ENCODE data around the gene TELO2.

Gene TELO2

DNA sequence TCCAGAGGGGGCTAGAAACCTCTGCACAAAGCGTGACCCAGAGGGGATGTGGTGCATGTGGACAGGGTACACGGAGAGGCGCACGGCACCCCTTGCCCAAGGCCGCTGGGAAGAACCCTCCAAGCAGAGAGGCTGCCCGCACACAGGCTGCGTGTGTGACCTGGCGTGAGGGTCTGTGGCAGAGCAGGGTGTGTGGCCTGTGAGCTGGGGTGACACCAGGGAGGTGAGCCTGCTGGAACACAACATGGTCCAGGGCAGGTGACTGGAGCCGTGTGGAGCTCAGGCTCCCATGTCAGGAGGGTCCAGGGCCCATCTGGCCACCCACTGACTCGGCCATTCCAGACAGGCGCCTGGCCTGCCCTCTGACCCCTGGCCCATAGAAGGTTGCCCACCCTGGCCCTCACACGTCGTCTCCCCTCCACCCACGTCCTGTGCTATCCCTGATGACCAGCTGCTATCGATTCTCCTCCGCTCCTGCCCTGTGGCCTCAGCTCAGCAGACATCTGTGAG, 25.5 kb downstream of the TELO2 start:
- DNase-seq (ENCODE audit: low read depth, low spot score), result no peak

DNA sequence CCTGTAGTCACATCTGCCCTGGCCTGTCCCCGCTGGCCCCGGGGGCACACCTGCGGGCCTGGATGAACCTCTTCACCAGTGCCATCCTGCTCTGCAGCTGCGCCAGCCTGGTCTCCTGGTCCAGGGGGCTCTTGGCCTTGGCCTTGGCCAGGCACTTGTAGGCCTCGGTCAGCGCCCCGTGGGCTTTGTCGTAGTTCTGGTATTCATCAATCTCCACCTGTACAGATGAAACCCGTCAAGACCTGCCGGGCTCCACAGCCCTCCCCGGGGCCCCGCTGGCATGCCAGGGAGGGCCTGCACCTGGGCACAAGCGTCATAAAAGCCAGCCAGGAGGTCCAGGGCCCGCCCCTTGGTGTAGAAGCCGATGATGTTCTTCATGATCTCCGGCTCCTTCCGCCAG, 26.7 kb downstream of the TELO2 start:
- DNase-seq (ENCODE audit: low read depth, low spot score), result no peak

GRCh38 chr16:1520461-1520860, 27.3 kb downstream of the TELO2 start:
- no peak for DNase-seq (ENCODE audit: low read depth, low spot score)

DNA sequence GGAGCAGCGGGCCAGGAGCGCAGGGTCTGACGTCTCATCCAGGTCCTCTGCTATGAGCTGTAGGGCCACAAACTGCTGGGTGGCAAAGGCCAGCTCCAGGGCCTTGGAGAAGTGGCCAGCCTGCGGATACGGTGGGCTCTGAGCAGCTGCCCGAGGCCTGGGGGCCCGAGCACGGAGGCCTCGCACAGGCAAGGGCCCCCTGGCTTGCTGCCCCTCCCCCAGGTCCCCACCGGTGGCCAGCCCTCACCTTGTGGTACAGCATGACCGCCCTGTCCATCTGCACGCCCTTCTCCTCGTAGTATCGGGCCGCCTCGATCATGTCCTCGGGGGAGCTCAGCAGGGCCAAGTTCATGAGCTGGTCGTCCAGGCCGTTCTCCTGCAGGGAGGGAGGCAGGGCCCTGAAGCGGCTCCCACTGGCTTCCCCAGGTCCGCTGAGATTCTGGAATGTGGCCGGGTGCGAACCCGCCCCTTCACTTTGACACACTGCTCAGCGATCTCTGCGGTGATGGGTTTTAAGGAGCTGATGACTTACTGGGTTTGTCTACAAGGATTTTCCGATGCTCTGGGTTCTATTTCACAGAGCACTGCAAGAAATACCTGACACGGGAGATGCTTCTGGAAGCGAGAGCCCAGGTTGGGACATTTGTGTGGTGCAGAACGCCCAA, 30.6 kb downstream of the TELO2 start:
- no peak for DNase-seq (ENCODE audit: low read depth, low spot score)

- DNase-seq (ENCODE audit: low read depth, low spot score), result no peak
These were observed 31.2 kb downstream of the TELO2 start for GRCh38 chr16:1524366-1524765.

DNA sequence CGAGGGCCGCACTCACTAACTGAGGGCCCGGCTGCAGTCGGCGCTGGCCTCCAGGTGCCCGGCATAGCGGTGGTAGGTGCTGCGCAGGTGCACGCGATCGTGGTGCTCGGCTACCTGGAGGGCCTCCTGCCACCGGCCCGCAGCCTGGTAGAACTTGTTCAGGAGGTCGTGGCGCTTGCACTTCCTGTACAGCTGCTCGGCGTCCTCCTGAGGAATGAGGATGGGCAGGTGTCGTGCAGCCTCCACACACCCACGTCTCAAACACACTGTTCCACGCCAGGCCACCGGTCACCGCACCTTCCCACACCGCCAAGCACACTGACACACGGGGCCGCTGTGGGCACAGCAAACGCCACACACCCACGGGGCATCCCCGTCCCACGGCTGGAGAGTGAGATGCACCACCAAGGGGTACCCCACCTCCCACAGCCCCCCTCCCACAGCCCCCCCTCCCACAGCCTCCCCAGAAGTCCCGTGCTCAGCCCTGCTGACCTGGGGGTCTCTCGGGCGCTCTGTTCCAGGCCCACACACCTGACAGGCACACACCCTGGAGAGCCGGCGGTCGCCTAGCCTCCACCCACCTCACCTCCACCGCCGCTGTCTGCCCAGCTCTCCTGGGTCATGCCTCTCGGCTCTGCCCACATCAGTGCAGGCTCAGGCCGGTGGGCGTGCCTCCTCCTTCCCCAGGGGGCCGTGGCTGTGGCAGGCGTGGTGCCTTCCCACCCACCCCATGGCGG, 32.9 kb downstream of the TELO2 start:
- no peak for DNase-seq (ENCODE audit: low read depth, low spot score)

GRCh38 chr16:1526608-1527555, 33.7 kb downstream of the TELO2 start:
- no peak for DNase-seq (ENCODE audit: low read depth, low spot score)

DNA sequence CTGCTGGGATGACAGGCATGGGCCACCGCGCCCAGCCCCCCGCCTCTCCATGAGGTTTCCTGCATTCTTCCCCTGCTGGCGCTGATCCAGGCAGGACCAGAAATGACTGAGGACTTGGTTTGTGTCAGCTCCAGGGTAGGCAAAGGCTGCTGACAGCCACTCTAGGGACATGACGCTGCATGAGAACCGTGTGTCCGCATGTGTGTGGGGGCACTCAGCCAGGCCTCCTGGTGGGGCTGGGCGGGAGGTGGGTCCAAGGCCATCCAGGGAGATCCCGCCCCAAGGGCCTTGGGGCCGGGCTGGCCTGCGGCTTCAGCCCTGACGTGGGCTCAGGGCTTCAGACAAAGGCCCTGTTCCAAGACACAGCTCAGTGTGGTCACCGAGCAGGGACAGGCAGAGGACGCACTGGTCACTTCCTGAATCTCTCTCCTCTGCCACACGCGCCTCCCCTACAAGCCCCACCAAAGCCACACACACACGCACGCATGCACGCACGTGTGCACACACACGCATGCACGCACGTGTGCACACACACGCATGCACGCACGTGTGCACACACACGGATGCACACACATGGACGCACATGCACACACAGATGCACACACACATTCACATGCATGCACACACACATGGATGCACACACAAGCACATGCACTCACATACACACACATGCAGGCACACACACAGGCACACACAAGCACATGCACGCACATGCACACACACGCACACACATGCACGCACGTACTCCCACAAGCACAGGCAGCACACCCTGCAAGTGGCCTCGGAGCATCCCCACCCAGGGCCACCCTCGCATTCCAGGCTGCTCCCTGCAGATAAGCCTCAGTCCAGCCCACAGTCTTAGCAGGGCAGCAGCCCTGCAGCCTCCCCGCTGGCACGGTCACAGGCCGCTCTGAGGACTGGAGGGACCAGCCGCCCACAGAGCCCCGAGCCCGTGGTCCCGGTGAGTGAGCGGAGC, 35.0 kb downstream of the TELO2 start:
- DNase-seq (ENCODE audit: low read depth, low spot score), result no peak

GRCh38 chr16:1528921-1529537, 35.9 kb downstream of the TELO2 start:
- no peak for DNase-seq (ENCODE audit: low read depth, low spot score)

DNA sequence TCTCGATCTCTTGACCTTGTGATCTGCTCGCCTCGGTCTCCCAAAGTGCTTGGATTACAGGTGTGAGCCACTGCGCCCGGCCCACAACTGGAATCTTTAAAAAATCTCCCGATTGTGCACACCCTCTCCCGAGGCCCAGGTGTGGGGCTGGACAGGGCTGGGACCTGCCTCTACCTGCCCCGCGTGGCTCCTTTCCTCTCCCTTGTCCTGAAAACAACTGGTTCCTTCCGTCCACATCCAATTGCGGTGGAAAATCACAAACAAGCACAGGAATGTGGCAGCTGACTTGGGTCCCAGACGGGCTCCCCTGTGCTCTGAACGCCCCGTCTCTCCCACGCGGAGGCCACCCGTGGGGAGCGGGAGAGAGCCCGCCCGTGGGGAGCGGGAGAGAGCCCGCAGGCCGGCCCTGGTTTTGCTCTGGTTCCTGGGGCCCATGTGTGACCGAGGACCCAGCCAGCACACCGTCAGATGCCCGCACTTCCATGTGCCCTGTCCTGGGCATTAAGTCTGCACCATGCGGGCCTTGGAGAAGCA, 37.3 kb downstream of the TELO2 start:
- DNase-seq (ENCODE audit: low read depth, low spot score), result no peak

- DNase-seq (ENCODE audit: low read depth, low spot score), result no peak
These were observed 37.9 kb downstream of the TELO2 start for GRCh38 chr16:1530883-1531637.

DNA sequence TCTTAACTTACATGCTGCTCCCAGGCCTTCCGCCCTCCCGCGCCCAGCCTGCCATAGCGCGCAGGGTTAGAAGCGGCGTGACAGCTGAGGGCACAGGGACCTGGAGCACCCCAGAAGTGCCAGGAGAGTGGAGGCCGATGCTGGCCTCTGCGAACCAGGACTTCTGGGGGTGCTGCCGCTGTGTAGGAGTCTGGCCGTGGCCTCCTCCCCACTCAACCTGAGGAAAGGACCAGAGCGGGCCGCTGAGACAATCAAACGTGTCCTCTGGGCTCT, 38.4 kb downstream of the TELO2 start:
- DNase-seq (ENCODE audit: low read depth, low spot score), result no peak

GRCh38 chr16:1532081-1532760, 39.1 kb downstream of the TELO2 start:
- no peak for DNase-seq (ENCODE audit: low read depth, low spot score)

GRCh38 chr16:1532771-1533170, 39.6 kb downstream of the TELO2 start:
- DNase-seq (ENCODE audit: low read depth, low spot score), result no peak

DNA sequence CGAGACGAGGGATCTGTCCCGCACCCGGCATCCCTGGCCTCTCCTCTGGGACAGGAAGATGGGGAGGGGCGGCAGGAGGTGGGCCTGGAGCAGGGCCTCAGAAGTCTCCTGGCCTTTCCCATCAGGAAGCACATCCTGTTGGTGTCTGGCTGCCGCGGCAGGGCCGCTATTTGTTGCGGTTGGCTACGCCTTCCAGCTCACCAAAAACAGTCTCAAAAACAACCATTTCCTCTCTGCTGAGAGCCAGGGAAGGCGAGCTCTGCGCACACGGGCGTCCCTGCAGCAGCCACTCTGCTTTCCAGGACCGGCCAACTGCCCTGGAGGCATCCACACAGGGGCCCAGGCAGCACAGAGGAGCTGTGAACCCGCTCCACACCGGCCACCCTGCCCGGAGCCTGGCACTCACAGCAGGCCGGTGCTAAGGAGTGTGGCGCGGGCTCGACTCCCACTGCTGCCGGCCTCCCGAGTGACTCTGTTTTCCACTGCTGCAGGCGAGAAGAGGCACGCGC, 40.3 kb downstream of the TELO2 start, which contains the start of gene TMEM204:
Gene TMEM204, plus strand, starts transcription at position 224 of the 509 bp plus-strand sequence. CDS start 610 bp downstream, outside the sequence.
- no peak for DNase-seq (ENCODE audit: low read depth, low spot score)

DNA sequence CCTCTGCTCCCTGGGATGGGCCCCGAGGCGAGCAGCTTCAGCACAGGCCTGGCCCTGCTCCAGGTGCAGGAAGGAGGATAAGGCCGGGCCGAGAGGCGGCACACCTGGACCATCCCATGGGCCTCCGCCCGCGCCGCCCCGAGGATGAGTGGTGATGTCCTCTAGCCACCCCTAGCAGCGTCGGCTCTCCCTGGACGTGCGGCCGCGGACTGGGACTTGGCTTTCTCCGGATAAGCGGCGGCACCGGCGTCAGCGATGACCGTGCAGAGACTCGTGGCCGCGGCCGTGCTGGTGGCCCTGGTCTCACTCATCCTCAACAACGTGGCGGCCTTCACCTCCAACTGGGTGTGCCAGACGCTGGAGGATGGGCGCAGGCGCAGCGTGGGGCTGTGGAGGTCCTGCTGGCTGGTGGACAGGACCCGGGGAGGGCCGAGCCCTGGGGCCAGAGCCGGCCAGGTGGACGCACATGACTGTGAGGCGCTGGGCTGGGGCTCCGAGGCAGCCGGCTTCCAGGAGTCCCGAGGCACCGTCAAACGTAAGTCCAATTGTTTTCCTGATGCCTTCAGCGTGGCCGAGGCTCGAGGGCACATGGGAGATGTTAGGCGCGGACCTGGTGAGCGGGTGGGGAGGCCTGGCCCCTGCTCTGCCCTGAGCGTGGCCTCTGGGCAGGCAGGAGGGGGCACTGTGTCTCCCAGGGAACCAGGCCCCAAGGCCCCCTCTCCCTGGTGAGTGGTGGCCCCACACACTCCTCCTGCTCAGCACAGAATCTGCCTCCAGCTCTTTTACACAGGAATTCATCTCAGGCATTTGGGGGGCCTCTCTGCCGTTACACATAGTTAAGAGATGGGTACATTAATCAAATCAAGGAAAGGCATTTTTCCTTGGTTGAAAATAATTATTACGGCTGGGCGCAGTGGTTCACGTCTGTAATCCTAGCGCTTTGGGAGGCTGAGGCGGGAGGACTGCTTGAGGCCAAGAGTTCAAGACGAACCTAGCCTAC, 41.2 kb downstream of the TELO2 start:
- DNase-seq (ENCODE audit: low read depth, low spot score), result no peak
